Endothelial cell of umbilical vein (primary cell): ENCODE data around the gene AAGAB. TPM values are rescaled to one million over a fixed set of nuclear protein-coding genes. Genes with fewer than 3 reads are reported as not detected.

Source experiments
- BruUV-seq: library from RNA; stranded (reverse); fragments of 400-500 nt; replicated peaks from 2 replicates; lab custom pipeline; 2021; lab: Mats Ljungman, UMichigan
- CTCF ChIA-PET: fragments of 300-600, 350-600 bp; sonication (Branson Sonifier 250); formaldehyde crosslinking; loops from one replicate; lab custom pipeline; 2021; ENCODE audit warnings: antibody characterized with exemption, inconsistent platforms; lab: Charles Lee
- POLR2A ChIA-PET: fragments of 300-600, 350-600 bp; sonication (Branson Sonifier 250); formaldehyde crosslinking; loops from one replicate; lab custom pipeline; 2021; ENCODE audit warnings: antibody characterized with exemption, inconsistent platforms; lab: Charles Lee
- DNase-seq: peaks from one replicate; pipeline ENCODE4 v3.0.0-alpha.2; 2011; ENCODE audit warnings: low read depth, low spot score
- FAIRE-seq: peaks from 2 replicates; lab custom pipeline; 2011; peaks lifted over from hg19 to GRCh38; lab: Jason Lieb, UNC
- H2AFZ ChIP-seq: 2 replicates; pipeline ENCODE4 v1.6.0; 2012; ENCODE audit warnings: low read depth, low read length, control low read depth, inconsistent platforms
- H3K27ac ChIP-seq: 2 replicates; pipeline ENCODE4 v1.5.1; 2011; ENCODE audit warnings: low read depth, mild to moderate bottlenecking, control low read depth, low read length, moderate library complexity; ENCODE audit not compliant: insufficient read depth
- H3K27me3 ChIP-seq, 2 experiments: 2 replicates each; pipeline versions ENCODE4 v1.6.0 to v1.6.1; 2011; ENCODE audit warnings: low read length in 2 of 2, mixed read lengths in 1 of 2; ENCODE audit not compliant: control insufficient read depth in 2 of 2, insufficient read depth in 2 of 2
- H3K36me3 ChIP-seq, 2 experiments: 2 replicates in 1 of 2; 3 replicates in 1 of 2; pipeline ENCODE4 v1.5.1; 2011; ENCODE audit warnings: low read length in 2 of 2, mild to moderate bottlenecking in 1 of 2, moderate library complexity in 1 of 2; ENCODE audit not compliant: control insufficient read depth in 2 of 2, insufficient read depth in 2 of 2; ENCODE audit errors: extremely low read depth in 1 of 2
- H3K4me1 ChIP-seq: 3 replicates; pipeline ENCODE4 v1.5.1; 2011; ENCODE audit warnings: mild to moderate bottlenecking, low read length; ENCODE audit not compliant: control insufficient read depth, insufficient read depth; ENCODE audit errors: extremely low read depth
- H3K4me2 ChIP-seq: 2 replicates; pipeline ENCODE4 v1.6.1; 2011; ENCODE audit warnings: low read length, control low read depth, mixed read lengths; ENCODE audit not compliant: insufficient read depth
- H3K4me3 ChIP-seq, 3 experiments: fragments of 200-600 bp in 1 of 3; sonication (generic), shearing (Covaris generic) in 1 of 3; replicated peaks in 1 of 3; 2 replicates each; pipeline ENCODE4 v1.5.1; 2011 to 2016; ENCODE audit warnings: control low read depth in 3 of 3, low read length in 3 of 3, mild to moderate bottlenecking in 2 of 3, inconsistent platforms in 1 of 3, low read depth in 1 of 3, moderate library complexity in 1 of 3; ENCODE audit not compliant: insufficient read depth in 1 of 3
- H3K79me2 ChIP-seq: 2 replicates; pipeline ENCODE4 v1.6.0; 2012; ENCODE audit warnings: low read length, inconsistent platforms; ENCODE audit not compliant: control insufficient read depth, insufficient read depth
- H3K9ac ChIP-seq: replicated peaks from 2 replicates; pipeline ENCODE3; 2011; ENCODE audit warnings: low read length, control low read depth; ENCODE audit not compliant: insufficient read depth; ENCODE audit errors: extremely low read depth
- H3K9me1 ChIP-seq: replicated peaks from 3 replicates; pipeline ENCODE4 v1.6.0; 2011; ENCODE audit warnings: mild to moderate bottlenecking, low read length; ENCODE audit not compliant: control insufficient read depth, insufficient read depth; ENCODE audit errors: extremely low read depth
- H3K9me3 ChIP-seq: replicated peaks from 2 replicates; pipeline ENCODE4 v1.5.1; 2012; ENCODE audit warnings: low read length, inconsistent platforms; ENCODE audit not compliant: control insufficient read depth, insufficient read depth
- H4K20me1 ChIP-seq: replicated peaks from 2 replicates; pipeline ENCODE3; 2011; ENCODE audit warnings: mild to moderate bottlenecking, low read length; ENCODE audit not compliant: control insufficient read depth, insufficient read depth; ENCODE audit errors: extremely low read depth
- CTCF ChIP-seq, 2 donors: IDR thresholded peaks; 1 replicate in 1 of 2; 2 replicates in 1 of 2; pipeline ENCODE4 v1.5.1; 2011; ENCODE audit warnings: low read length in 2 of 2, mild to moderate bottlenecking in 2 of 2, moderate library complexity in 2 of 2, control low read depth in 1 of 2, inconsistent platforms in 1 of 2, low read depth in 1 of 2; ENCODE audit not compliant: insufficient read depth in 1 of 2; ENCODE audit errors: extremely low read depth in 1 of 2
- EZH2 ChIP-seq: IDR thresholded peaks from 2 replicates; pipeline ENCODE4 v1.6.1; 2012; ENCODE audit warnings: borderline replicate concordance, low read depth, mild to moderate bottlenecking, moderate library complexity, low read length, inconsistent platforms; ENCODE audit not compliant: severe bottlenecking
- FOS ChIP-seq: IDR thresholded peaks from 2 replicates; pipeline ENCODE4 v1.6.1; 2011; ENCODE audit warnings: mild to moderate bottlenecking, low read length, moderate library complexity, borderline replicate concordance; ENCODE audit not compliant: insufficient read depth
- GATA2 ChIP-seq: IDR thresholded peaks from 2 replicates; pipeline ENCODE4 v1.7.0; 2011; ENCODE audit warnings: low read depth, mild to moderate bottlenecking, moderate library complexity, mixed read lengths, low read length; ENCODE audit not compliant: insufficient read length, insufficient read depth
- JUN ChIP-seq: IDR thresholded peaks from 2 replicates; pipeline ENCODE4 v1.6.1; 2011; ENCODE audit warnings: borderline replicate concordance, low read depth; ENCODE audit not compliant: insufficient read length, insufficient read depth
- MAX ChIP-seq: IDR thresholded peaks from 2 replicates; pipeline ENCODE4 v1.6.1; 2011; ENCODE audit not compliant: insufficient read depth, insufficient read length
- MYC ChIP-seq: IDR thresholded peaks from one replicate; pipeline ENCODE4 v1.6.1; 2011; ENCODE audit warnings: mild to moderate bottlenecking, low read depth, low read length
- POLR2A ChIP-seq: IDR thresholded peaks from 2 replicates; pipeline ENCODE4 v1.6.1; 2012; ENCODE audit warnings: low read depth, mild to moderate bottlenecking, control low read depth, low read length
- POLR2AphosphoS5 ChIP-seq: IDR thresholded peaks from 2 replicates; pipeline ENCODE4 v1.6.1; 2012; ENCODE audit warnings: low read depth, mild to moderate bottlenecking, control low read depth, low read length, moderate library complexity; ENCODE audit not compliant: insufficient read depth
- dilution Hi-C: fragments of 300-500 bp; cut with MboI; formaldehyde crosslinking; loops from one replicate; pipeline ENCODE4 v1.15.0; 2019; ENCODE audit warnings: low sequenced_read_pairs; ENCODE audit not compliant: extremely low pct_ligation_motif_present
- intact Hi-C: fragments of 100-400 bp; cut with micrococcal nuclease; formaldehyde crosslinking; loops from one replicate; pipeline ENCODE4 v1.10.0; 2022
- polyA plus RNA-seq, 4 experiments: library from polyadenylated mRNA; depleted of rRNA in 3 of 4; stranded (reverse) in 3 of 4; unstranded in 1 of 4; fragments of >200 nt; gene quantifications; 2 replicates each; pipeline versions ENCODE4 v1.2.1 to v1.2.3, GENCODE V29; 2011 to 2012; ENCODE audit warnings: missing spikeins in 1 of 4
- total RNA-seq: library from RNA; stranded (reverse); gene quantifications from 2 replicates; pipeline ENCODE4 v1.2.3, GENCODE V29; 2021

AAGAB gene
- total and polyA plus RNA-seq, 2 donors (not counting 3 experiments of a cell fraction or from before 2014, with no cell fraction given): 21.2 to 42.6 TPM

DNA sequence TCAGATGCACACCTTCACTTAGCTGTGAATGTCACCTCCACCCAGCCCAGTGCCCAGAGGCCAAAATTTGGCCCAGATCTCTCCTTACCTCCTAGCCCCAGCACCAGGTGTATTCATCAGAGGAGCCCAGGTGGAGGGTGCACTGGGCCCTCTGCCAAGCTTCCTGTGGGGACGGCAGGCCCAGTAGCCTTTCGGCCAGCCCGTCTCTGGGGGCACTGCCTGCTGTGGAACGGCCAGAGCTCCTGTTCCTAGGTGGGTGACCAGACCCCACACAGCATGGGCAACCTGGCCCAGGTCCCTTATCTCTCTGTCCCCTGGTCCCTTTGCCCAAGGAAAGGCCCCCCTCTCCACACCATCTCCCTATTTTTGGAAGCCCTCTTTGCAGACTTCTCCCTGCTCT is 67.8 kb downstream of the AAGAB start:
- DNase-seq (no peak), FAIRE-seq (no peak)
- Histone ChIP-seq H3K4me2 (no peak overlapping the region), H3K9ac (no peak overlapping the region), H3K27me3 (no peaks in the 10 kb centered on the region), H3K79me2 (peaks cover 6% of the 10 kb centered on the region), H2AFZ (no peak overlapping the region), H3K36me3 (peaks cover 40 to 44% of the 10 kb centered on the region in 2 experiments), H3K27ac (no peak overlapping the region), H4K20me1 (no peaks in the 10 kb centered on the region), H3K9me1 (no peaks in the 10 kb centered on the region), H3K4me3 (no peak overlapping the region), H3K4me1 (no peaks in the 10 kb centered on the region), H3K9me3 (no peaks in the 10 kb centered on the region)
- TF ChIP-seq JUN (no peak), POLR2AphosphoS5 (no peak), CTCF (IDR thresholded peaks at IDR 0.05; ENCODE audit: extremely low read depth in 1 of 2, insufficient read depth in 1 of 2, low read depth in 1 of 2, low read length in 2 of 2) (no peak), EZH2 (no peak), GATA2 (no peak), MYC (no peak), MAX (no peak), FOS (no peak), POLR2A (no peak)
- POLR2A ChIA-PET: no interaction called here
- dilution Hi-C loops (no loop called here), intact Hi-C loops (no loop called here)
- CTCF ChIA-PET: interaction anchor here (2.8 kb wide), 1 partner anchor 240 kb away, joined by 14 read pairs; no protein-coding TSS in a partner anchor
- BruUV-seq: no TSS peak
